WI38 (cell line): ENCODE data around the gene GUCA2B.

Experiments used
- H3K4me3 ChIP-seq: 2 replicates; pipeline ENCODE4 v1.5.1; 2011; ENCODE audit warnings: low read depth, mild to moderate bottlenecking, control low read depth, low read length
- TF ChIP-seq, protein P1 (sequence below): IDR thresholded peaks from 2 replicates; pipeline ENCODE4 v1.5.1; 2012; ENCODE audit warnings: low read depth, mild to moderate bottlenecking, control low read depth, low read length

The GUCA2B gene

GRCh38 chr1:42146626-42147320, 6.4 kb upstream of the GUCA2B start:
- H3K4me3 ChIP-seq = no peak overlapping the region
- TF ChIP-seq, protein P1, sequence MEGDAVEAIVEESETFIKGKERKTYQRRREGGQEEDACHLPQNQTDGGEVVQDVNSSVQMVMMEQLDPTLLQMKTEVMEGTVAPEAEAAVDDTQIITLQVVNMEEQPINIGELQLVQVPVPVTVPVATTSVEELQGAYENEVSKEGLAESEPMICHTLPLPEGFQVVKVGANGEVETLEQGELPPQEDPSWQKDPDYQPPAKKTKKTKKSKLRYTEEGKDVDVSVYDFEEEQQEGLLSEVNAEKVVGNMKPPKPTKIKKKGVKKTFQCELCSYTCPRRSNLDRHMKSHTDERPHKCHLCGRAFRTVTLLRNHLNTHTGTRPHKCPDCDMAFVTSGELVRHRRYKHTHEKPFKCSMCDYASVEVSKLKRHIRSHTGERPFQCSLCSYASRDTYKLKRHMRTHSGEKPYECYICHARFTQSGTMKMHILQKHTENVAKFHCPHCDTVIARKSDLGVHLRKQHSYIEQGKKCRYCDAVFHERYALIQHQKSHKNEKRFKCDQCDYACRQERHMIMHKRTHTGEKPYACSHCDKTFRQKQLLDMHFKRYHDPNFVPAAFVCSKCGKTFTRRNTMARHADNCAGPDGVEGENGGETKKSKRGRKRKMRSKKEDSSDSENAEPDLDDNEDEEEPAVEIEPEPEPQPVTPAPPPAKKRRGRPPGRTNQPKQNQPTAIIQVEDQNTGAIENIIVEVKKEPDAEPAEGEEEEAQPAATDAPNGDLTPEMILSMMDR = peak; percentile 84

GRCh38 chr1:42148166-42148565, 5.0 kb upstream of the GUCA2B start:
- no peak overlapping the region for H3K4me3 ChIP-seq
- TF ChIP-seq, protein P1 = no peak

- H3K4me3 ChIP-seq = no peak overlapping the region
- TF ChIP-seq, protein P1 = no peak
Measured at GRCh38 chr1:42150651-42151050, 2.6 kb upstream of the GUCA2B start.

- TF ChIP-seq, protein P1 = no peak
- no peak overlapping the region for H3K4me3 ChIP-seq
Measured at GRCh38 chr1:42152119-42152518, 1.1 kb upstream of the GUCA2B start.

DNA sequence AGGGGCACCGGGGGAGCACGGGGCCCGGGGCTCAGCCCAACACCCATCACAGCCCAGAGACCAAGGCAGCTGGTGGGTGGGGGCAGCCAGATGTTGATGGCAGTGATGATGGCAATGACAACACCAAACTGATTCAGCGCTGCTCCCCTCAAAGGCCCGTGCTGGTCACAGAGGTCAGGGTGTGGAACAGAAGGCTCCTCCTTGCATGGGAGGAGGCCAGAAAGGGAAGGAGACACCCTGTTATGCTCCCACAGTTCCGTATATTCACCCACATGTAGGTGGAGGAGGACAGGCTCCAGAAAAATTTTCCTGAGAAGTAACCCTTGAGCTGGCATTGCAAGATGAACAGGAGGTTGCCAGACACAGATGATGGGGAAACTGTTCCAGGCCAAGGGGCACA, 414 bp downstream of the GUCA2B start:
- H3K4me3 ChIP-seq = no peak overlapping the region
- TF ChIP-seq, protein P1 = no peak

DNA sequence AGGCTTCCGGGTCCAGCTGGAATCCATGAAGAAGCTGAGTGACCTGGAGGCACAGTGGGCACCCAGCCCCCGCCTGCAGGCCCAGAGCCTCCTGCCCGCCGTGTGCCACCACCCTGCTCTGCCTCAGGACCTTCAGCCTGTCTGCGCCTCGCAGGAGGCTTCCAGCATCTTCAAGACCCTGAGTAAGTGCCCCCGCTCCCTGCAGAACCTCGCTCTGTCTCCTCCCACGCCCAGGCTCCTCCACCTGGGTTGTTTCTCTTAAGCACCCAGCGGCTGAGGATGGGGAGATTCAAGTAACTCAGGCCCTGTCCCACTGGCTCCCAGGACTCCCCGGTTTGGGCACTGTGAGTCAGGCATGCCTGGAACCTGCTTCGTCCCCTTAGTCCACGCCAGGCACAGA, 1.5 kb downstream of the GUCA2B start:
- no peak overlapping the region for H3K4me3 ChIP-seq
- TF ChIP-seq, protein P1 = no peak

- TF ChIP-seq, protein P1 = no peak
- H3K4me3 ChIP-seq = no peak overlapping the region
Measured at GRCh38 chr1:42155362-42155761, 2.2 kb downstream of the GUCA2B start.
